K562 (cell line): ENCODE measurements around the gene CREB3L1. TPM values are rescaled to one million over a fixed set of nuclear protein-coding genes. Genes with fewer than 3 reads are reported as not detected.

Source experiments
- ARID4B ChIP-seq: sonication (generic); formaldehyde crosslinking; IDR thresholded peaks from 2 replicates; pipeline ENCODE4 v1.8.0; 2022; ENCODE audit warnings: mild to moderate bottlenecking, missing genetic modification reagents
- CBFA2T3 ChIP-seq: fragments of 450-650 bp; IDR thresholded peaks from 2 replicates; pipeline ENCODE4 v1.6.1; 2017
- ETV5 ChIP-seq: sonication (generic); formaldehyde crosslinking; IDR thresholded peaks from 2 replicates; pipeline ENCODE4 v1.4.0; 2020; ENCODE audit warnings: low read depth, mild to moderate bottlenecking, missing genetic modification reagents
- HLTF ChIP-seq: fragments of 450-650 bp; IDR thresholded peaks from 2 replicates; pipeline ENCODE4 v1.6.1; 2016
- KHSRP ChIP-seq: fragments of 450-650 bp; IDR thresholded peaks from 2 replicates; pipeline ENCODE4 v1.6.1; 2017
- PHB2 ChIP-seq: fragments of 450-650 bp; IDR thresholded peaks from 2 replicates; pipeline ENCODE4 v1.6.1; 2017; ENCODE audit warnings: low read depth
- RB1 ChIP-seq: fragments of 450-650 bp; IDR thresholded peaks from 2 replicates; pipeline ENCODE4 v1.6.1; 2017; ENCODE audit warnings: low read depth, mild to moderate bottlenecking
- SMAD3 ChIP-seq: fragments of 450-650 bp; formaldehyde crosslinking; conservative IDR thresholded peaks from 2 replicates; pipeline ENCODE4 v1.4.0; 2020; ENCODE audit warnings: mild to moderate bottlenecking
- SP1 ChIP-seq: sonication (generic); formaldehyde crosslinking; IDR thresholded peaks from 2 replicates; pipeline ENCODE4 v1.8.1; 2022; ENCODE audit warnings: mild to moderate bottlenecking, missing genetic modification reagents
- SRSF9 ChIP-seq: fragments of 200-400 bp; formaldehyde crosslinking; IDR thresholded peaks from 2 replicates; pipeline ENCODE4 v1.6.1; 2017; ENCODE audit warnings: low read depth, low read length, borderline replicate concordance
- STAT5A ChIP-seq: IDR thresholded peaks from 2 replicates; pipeline ENCODE4 v1.6.1; 2012; ENCODE audit warnings: low read length, inconsistent platforms, borderline replicate concordance
- ZBTB1 ChIP-seq: sonication (generic); formaldehyde crosslinking; IDR thresholded peaks from 2 replicates; pipeline ENCODE4 v1.8.1; 2023; ENCODE audit warnings: missing genetic modification reagents, low read depth, mild to moderate bottlenecking, borderline replicate concordance
- ZNF316 ChIP-seq: fragments of 450-650 bp; IDR thresholded peaks from 2 replicates; pipeline ENCODE4 v1.6.1; 2016
- ZNF699 ChIP-seq: fragments of 250-450 bp; sonication (Bioruptor Pico); IDR thresholded peaks from 2 replicates; pipeline ENCODE4 v1.8.0; 2021; ENCODE audit warnings: mild to moderate bottlenecking, moderate library complexity; ENCODE audit not compliant: insufficient replicate concordance
- polyA plus RNA-seq, 8 experiments: library from polyadenylated mRNA; depleted of rRNA in 4 of 8; stranded (reverse) in 5 of 8; unstranded in 3 of 8; fragments of >200 nt; fragmentation: Nextera tagmentation in 2 of 8; fragmentation: Illumina TruSeq in 1 of 8; extraction: Ambion mirVana in 2 of 8; extraction: Trizol in 1 of 8; gene quantifications; 2 replicates each; pipeline versions ENCODE4 v1.2.1 to v1.2.3, GENCODE V29; 2011 to 2014; ENCODE audit warnings: inconsistent platforms in 1 of 8, missing spikeins in 1 of 8
- total RNA-seq, 7 experiments: library from RNA; depleted of rRNA in 6 of 7; stranded (reverse); fragments of >200 nt in 6 of 7; fragmentation: Illumina TruSeq in 2 of 7; extraction: Trizol in 2 of 7; gene quantifications; 2 replicates each; pipeline versions ENCODE4 v1.2.1 to v1.2.3, GENCODE V29; 2011 to 2021; ENCODE audit warnings: low replicate concordance in 1 of 7
- TF ChIP-seq, protein P1 (sequence below): fragments of 450-650 bp; formaldehyde crosslinking; IDR thresholded peaks from 2 replicates; pipeline ENCODE4 v1.4.0; 2022; ENCODE audit warnings: mild to moderate bottlenecking, moderate library complexity
- TF ChIP-seq, protein P2 (sequence below): fragments of 450-650 bp; IDR thresholded peaks from 2 replicates; pipeline ENCODE4 v1.7.1; 2018; ENCODE audit warnings: mild to moderate bottlenecking, low read depth; ENCODE audit not compliant: partially characterized antibody
- TF ChIP-seq, protein P3 (sequence below): fragments of 450-650 bp; IDR thresholded peaks from 2 replicates; pipeline ENCODE4 v1.6.1; 2016
- TF ChIP-seq, protein P4 (sequence below): sonication (generic); formaldehyde crosslinking; IDR thresholded peaks from 2 replicates; pipeline ENCODE4 v1.9.0; 2022; ENCODE audit warnings: mild to moderate bottlenecking, missing genetic modification reagents

CREB3L1 gene
- total and polyA plus RNA-seq, 9 of the 15 experiments (the other 6 are each of a cell fraction or from before 2014, with no cell fraction given): 1.2 to 27.6 (median 3.7) TPM

- TF ChIP-seq, protein P1, sequence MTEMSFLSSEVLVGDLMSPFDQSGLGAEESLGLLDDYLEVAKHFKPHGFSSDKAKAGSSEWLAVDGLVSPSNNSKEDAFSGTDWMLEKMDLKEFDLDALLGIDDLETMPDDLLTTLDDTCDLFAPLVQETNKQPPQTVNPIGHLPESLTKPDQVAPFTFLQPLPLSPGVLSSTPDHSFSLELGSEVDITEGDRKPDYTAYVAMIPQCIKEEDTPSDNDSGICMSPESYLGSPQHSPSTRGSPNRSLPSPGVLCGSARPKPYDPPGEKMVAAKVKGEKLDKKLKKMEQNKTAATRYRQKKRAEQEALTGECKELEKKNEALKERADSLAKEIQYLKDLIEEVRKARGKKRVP (CRISPR knock-in tag): no peak
- TF ChIP-seq CBFA2T3 (peak; percentile 67), SMAD3 (CRISPR knock-in tag) (no peak), RB1 (no peak), KHSRP (0 out of 2 replicates have a peak, but pooled peaks have one; percentile 43), SRSF9 (no peak), ZNF316 (peak; percentile 56), SP1 (CRISPR knock-in tag) (peak; percentile 56; the same call in 1 of the 2 replicates), STAT5A (no peak), HLTF (peak; percentile 88; the same call in 1 of the 2 replicates), ETV5 (CRISPR knock-in tag) (peak; percentile 81), ZNF699 (no peak), ARID4B (CRISPR knock-in tag) (peak; percentile 79; the same call in 1 of the 2 replicates), PHB2 (peak; percentile 40; the same call in 1 of the 2 replicates), ZBTB1 (CRISPR knock-in tag) (peak; percentile 14; the same call in 1 of the 2 replicates)
- TF ChIP-seq, protein P2, sequence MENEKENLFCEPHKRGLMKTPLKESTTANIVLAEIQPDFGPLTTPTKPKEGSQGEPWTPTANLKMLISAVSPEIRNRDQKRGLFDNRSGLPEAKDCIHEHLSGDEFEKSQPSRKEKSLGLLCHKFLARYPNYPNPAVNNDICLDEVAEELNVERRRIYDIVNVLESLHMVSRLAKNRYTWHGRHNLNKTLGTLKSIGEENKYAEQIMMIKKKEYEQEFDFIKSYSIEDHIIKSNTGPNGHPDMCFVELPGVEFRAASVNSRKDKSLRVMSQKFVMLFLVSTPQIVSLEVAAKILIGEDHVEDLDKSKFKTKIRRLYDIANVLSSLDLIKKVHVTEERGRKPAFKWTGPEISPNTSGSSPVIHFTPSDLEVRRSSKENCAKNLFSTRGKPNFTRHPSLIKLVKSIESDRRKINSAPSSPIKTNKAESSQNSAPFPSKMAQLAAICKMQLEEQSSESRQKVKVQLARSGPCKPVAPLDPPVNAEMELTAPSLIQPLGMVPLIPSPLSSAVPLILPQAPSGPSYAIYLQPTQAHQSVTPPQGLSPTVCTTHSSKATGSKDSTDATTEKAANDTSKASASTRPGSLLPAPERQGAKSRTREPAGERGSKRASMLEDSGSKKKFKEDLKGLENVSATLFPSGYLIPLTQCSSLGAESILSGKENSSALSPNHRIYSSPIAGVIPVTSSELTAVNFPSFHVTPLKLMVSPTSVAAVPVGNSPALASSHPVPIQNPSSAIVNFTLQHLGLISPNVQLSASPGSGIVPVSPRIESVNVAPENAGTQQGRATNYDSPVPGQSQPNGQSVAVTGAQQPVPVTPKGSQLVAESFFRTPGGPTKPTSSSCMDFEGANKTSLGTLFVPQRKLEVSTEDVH: peak; percentile 64
- TF ChIP-seq, protein P3, sequence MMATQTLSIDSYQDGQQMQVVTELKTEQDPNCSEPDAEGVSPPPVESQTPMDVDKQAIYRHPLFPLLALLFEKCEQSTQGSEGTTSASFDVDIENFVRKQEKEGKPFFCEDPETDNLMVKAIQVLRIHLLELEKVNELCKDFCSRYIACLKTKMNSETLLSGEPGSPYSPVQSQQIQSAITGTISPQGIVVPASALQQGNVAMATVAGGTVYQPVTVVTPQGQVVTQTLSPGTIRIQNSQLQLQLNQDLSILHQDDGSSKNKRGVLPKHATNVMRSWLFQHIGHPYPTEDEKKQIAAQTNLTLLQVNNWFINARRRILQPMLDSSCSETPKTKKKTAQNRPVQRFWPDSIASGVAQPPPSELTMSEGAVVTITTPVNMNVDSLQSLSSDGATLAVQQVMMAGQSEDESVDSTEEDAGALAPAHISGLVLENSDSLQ: peak; percentile 66
- TF ChIP-seq, protein P4, sequence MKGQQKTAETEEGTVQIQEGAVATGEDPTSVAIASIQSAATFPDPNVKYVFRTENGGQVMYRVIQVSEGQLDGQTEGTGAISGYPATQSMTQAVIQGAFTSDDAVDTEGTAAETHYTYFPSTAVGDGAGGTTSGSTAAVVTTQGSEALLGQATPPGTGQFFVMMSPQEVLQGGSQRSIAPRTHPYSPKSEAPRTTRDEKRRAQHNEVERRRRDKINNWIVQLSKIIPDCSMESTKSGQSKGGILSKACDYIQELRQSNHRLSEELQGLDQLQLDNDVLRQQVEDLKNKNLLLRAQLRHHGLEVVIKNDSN: peak; percentile 42; the same call in 1 of the 2 replicates
These were observed 40.0 kb upstream of the CREB3L1 start (continued) for GRCh38 chr11:46237248-46238077.
